Effector memory CD4-positive, alpha-beta T cell (primary cell): ENCODE data around the gene PCP4.

ENCODE experiments used
- DNase-seq, 3 donors: peaks; one replicate each; pipeline ENCODE4 v3.0.0-alpha.2; 2020
- H3K27ac ChIP-seq: 2 replicates; pipeline ENCODE4 v1.7.0; 2013; ENCODE audit warnings: mild to moderate bottlenecking, low read length, moderate library complexity; ENCODE audit not compliant: insufficient read depth, poor library complexity, severe bottlenecking
- H3K27me3 ChIP-seq: replicated peaks from 2 replicates; pipeline ENCODE4 v1.7.0; 2013; ENCODE audit warnings: mild to moderate bottlenecking, low read length; ENCODE audit not compliant: insufficient read depth, control insufficient read depth, poor library complexity, severe bottlenecking
- H3K36me3 ChIP-seq: 2 replicates; pipeline ENCODE4 v1.7.0; 2013; ENCODE audit warnings: mild to moderate bottlenecking, low read length, moderate library complexity; ENCODE audit not compliant: control insufficient read depth, insufficient read depth
- H3K4me1 ChIP-seq: 2 replicates; pipeline ENCODE4 v1.7.0; 2013; ENCODE audit warnings: low read length, mild to moderate bottlenecking; ENCODE audit not compliant: control insufficient read depth, insufficient read depth, poor library complexity, severe bottlenecking
- H3K4me3 ChIP-seq: 2 replicates; pipeline ENCODE4 v1.7.0; 2013; ENCODE audit warnings: low read length, low read depth, mild to moderate bottlenecking; ENCODE audit not compliant: insufficient read depth, poor library complexity, severe bottlenecking
- H3K9me3 ChIP-seq: 2 replicates; pipeline ENCODE4 v1.7.0; 2013; ENCODE audit warnings: mild to moderate bottlenecking, low read length, moderate library complexity; ENCODE audit not compliant: control insufficient read depth
- total RNA-seq, 3 donors: gene quantifications; one replicate each; lab custom pipeline; 2026; lab: John Stamatoyannopoulos, UW

The PCP4 gene
- 0 reads per million in 3 donors for total RNA-seq

DNA sequence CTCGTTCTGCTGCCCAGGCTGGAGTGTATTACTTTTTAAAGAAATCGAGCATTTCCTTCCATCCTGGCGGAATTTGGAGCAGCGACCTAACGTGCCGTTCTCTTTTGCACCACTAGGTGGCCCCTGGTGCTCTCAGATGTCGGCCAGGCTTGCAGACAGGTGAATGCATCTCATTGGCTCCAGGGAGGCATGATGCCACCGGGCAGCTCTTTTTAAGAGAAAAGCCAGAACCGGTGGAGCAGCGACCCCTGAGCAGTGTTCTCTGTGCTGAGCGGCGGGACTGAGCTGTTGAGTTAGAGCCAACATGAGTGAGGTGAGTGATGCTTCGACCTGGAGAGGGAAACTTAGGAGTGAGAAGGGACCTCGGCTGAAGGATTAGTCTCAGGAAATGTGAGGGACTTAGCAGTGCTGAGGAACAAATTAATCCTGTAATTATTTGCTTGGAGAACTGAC, at the start of gene PCP4:
Gene PCP4, plus strand, starts transcription at position 241 of the 453 bp plus-strand sequence. Its CDS starts 64 bp downstream, at position 305.
- H3K27ac ChIP-seq: no peak within 1 kb of the TSS
- no peaks in the 10 kb centered on the region for H3K27me3 ChIP-seq
- no peak within 1 kb of the TSS for H3K4me3 ChIP-seq
- no peaks in the 10 kb centered on the region for H3K36me3 ChIP-seq
- no peaks in the 10 kb centered on the region for H3K4me1 ChIP-seq
- no peaks in the 10 kb centered on the region for H3K9me3 ChIP-seq
- DNase-seq: no peak

DNA sequence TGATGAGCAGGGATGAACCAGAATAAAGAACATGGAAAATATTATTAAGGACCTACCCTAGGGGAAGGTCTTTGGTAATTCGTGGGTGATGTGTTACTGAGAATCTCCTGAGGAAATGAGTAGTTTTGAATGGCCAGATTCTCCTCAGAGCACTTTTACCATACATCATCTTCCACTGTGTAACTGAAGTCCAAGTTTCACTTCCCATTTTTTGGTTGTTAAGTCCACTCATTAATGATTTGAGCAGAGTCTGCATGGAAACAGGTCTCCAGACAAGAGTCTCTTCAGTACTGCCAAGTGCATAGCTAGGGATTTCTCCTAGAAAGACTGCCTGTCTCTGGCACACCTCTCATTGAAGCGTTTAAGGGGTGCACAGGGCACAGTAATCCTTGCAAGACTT, 48.7 kb upstream of the PCP4 start:
- DNase-seq: no peak
- Histone ChIP-seq H3K27ac (no peak overlapping the region), H3K4me3 (no peak overlapping the region), H3K36me3 (no peaks in the 10 kb centered on the region), H3K4me1 (no peaks in the 10 kb centered on the region), H3K27me3 (no peaks in the 10 kb centered on the region), H3K9me3 (no peaks in the 10 kb centered on the region)

- H3K4me3 ChIP-seq: no peak overlapping the region
- H3K9me3 ChIP-seq: no peaks in the 10 kb centered on the region
- no peak overlapping the region for H3K27ac ChIP-seq
- H3K4me1 ChIP-seq: no peaks in the 10 kb centered on the region
- no peak for DNase-seq
- no peaks in the 10 kb centered on the region for H3K27me3 ChIP-seq
- H3K36me3 ChIP-seq: no peaks in the 10 kb centered on the region
Observed at GRCh38 chr21:39822042-39822441, 45.2 kb upstream of the PCP4 start.

DNA sequence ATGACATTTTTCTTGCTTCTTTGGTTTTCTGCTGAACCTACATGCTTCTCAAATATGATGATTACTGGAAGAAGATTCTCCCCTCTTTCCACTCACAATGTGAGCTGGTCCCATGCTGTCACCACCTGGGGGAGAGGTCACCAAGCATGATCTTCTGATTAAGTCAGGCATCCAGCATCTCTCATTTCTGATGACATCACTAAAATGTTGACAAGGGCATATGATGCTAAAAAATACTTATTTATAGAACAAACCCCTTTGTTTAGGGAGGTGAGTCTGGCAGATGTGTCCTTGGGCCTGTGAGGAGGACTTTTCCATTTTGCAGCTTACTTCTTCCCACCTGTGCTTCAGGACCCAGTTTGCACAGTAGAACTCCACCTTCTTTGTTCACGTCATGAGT, 42.0 kb upstream of the PCP4 start:
- Histone ChIP-seq H3K4me3 (no peak overlapping the region), H3K4me1 (no peaks in the 10 kb centered on the region), H3K27me3 (no peaks in the 10 kb centered on the region), H3K27ac (no peak overlapping the region), H3K36me3 (no peaks in the 10 kb centered on the region), H3K9me3 (no peaks in the 10 kb centered on the region)
- DNase-seq: no peak

DNA sequence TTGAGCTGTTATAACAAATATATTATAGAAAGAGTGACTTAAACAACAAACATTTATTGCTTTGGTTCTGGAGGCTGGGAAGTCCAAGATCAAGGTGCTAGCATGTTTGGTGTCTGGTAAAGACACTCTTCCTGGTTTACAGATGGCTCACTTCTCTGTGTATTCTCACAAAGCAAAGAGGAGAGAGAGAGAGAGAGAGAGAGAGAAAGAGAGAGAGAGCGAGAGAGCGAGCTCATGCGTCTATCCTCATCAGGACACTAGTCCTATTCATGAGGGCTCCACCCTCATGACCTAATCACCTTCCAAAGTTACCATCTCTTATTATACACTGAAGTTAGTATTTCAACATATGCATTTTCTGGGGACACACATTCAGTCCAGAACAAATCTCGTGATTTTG, 32.7 kb upstream of the PCP4 start:
- no peak overlapping the region for H3K27ac ChIP-seq
- H3K9me3 ChIP-seq: no peaks in the 10 kb centered on the region
- H3K36me3 ChIP-seq: no peaks in the 10 kb centered on the region
- H3K4me1 ChIP-seq: no peaks in the 10 kb centered on the region
- DNase-seq: no peak
- no peak overlapping the region for H3K4me3 ChIP-seq
- no peaks in the 10 kb centered on the region for H3K27me3 ChIP-seq

GRCh38 chr21:39837861-39838359, 29.3 kb upstream of the PCP4 start:
- Histone ChIP-seq H3K9me3 (no peaks in the 10 kb centered on the region), H3K27ac (no peak overlapping the region), H3K27me3 (no peaks in the 10 kb centered on the region), H3K36me3 (no peaks in the 10 kb centered on the region), H3K4me1 (no peaks in the 10 kb centered on the region), H3K4me3 (no peak overlapping the region)
- no peak for DNase-seq

GRCh38 chr21:39840373-39841097, 26.7 kb upstream of the PCP4 start:
- no peaks in the 10 kb centered on the region for H3K9me3 ChIP-seq
- H3K4me1 ChIP-seq: no peaks in the 10 kb centered on the region
- H3K36me3 ChIP-seq: no peaks in the 10 kb centered on the region
- no peak overlapping the region for H3K27ac ChIP-seq
- no peak overlapping the region for H3K4me3 ChIP-seq
- H3K27me3 ChIP-seq: no peaks in the 10 kb centered on the region
- DNase-seq: no peak

GRCh38 chr21:39842741-39843459, 24.3 kb upstream of the PCP4 start:
- no peak overlapping the region for H3K27ac ChIP-seq
- H3K4me3 ChIP-seq: no peak overlapping the region
- no peaks in the 10 kb centered on the region for H3K36me3 ChIP-seq
- no peak for DNase-seq
- no peaks in the 10 kb centered on the region for H3K27me3 ChIP-seq
- H3K9me3 ChIP-seq: no peaks in the 10 kb centered on the region
- no peaks in the 10 kb centered on the region for H3K4me1 ChIP-seq

- Histone ChIP-seq H3K36me3 (no peaks in the 10 kb centered on the region), H3K4me1 (no peaks in the 10 kb centered on the region), H3K27ac (no peak overlapping the region), H3K9me3 (no peaks in the 10 kb centered on the region), H3K4me3 (no peak overlapping the region), H3K27me3 (no peaks in the 10 kb centered on the region)
- DNase-seq: no peak
Observed at GRCh38 chr21:39843483-39843882, 23.8 kb upstream of the PCP4 start.

- Histone ChIP-seq H3K4me3 (no peak overlapping the region), H3K4me1 (no peaks in the 10 kb centered on the region), H3K27ac (no peak overlapping the region), H3K36me3 (no peaks in the 10 kb centered on the region), H3K9me3 (no peaks in the 10 kb centered on the region), H3K27me3 (no peaks in the 10 kb centered on the region)
- no peak for DNase-seq
Observed at GRCh38 chr21:39843916-39844315, 23.3 kb upstream of the PCP4 start.
